K562 (cell line): ENCODE results near the gene RXRB. TPM values are rescaled to one million over a fixed set of nuclear protein-coding genes. Genes with fewer than 3 reads are reported as not detected.

ENCODE experiments used
- ATF1 ChIP-seq, 2 experiments: fragments of 450-650 bp in 1 of 2; IDR thresholded peaks; 2 replicates each; pipeline ENCODE4 v1.6.1; 2016; ENCODE audit warnings: missing compliant biosample characterization in 1 of 2, missing genetic modification characterization in 1 of 2
- BACH1 ChIP-seq: fragments of 200-800 bp; sonication (Bioruptor generic); IDR thresholded peaks from 2 replicates; pipeline ENCODE4 v1.6.1; 2016; ENCODE audit warnings: missing genetic modification characterization, missing compliant biosample characterization
- ETV1 ChIP-seq: fragments of 450-650 bp; conservative IDR thresholded peaks from 2 replicates; pipeline ENCODE4 v1.6.1; 2016; ENCODE audit warnings: missing genetic modification characterization, control low read depth, low read depth, missing compliant biosample characterization
- HMGN3 ChIP-seq: IDR thresholded peaks from 2 replicates; pipeline ENCODE4 v1.6.1; 2011; ENCODE audit warnings: borderline replicate concordance, low read depth, mild to moderate bottlenecking, mixed read lengths, low read length; ENCODE audit not compliant: insufficient read length; ENCODE audit errors: extremely low read depth
- KDM1A ChIP-seq, 2 experiments: fragments of 450-650 bp; IDR thresholded peaks; 2 replicates each; pipeline ENCODE4 v1.6.1; 2016; ENCODE audit warnings: mild to moderate bottlenecking in 2 of 2
- NONO ChIP-seq, 2 experiments: fragments of 200-400 bp in 1 of 2; fragments of 450-650 bp in 1 of 2; formaldehyde crosslinking in 1 of 2; IDR thresholded peaks; 2 replicates each; pipeline ENCODE4 v1.6.1; 2017; ENCODE audit warnings: low read depth in 2 of 2, mild to moderate bottlenecking in 2 of 2, moderate library complexity in 2 of 2, low read length in 1 of 2
- PRDM10 ChIP-seq: fragments of 450-650 bp; IDR thresholded peaks from 2 replicates; pipeline ENCODE4 v1.6.1; 2018; ENCODE audit not compliant: partially characterized antibody
- RBM17 ChIP-seq: fragments of 200-400 bp; formaldehyde crosslinking; IDR thresholded peaks from 2 replicates; pipeline ENCODE4 v1.6.1; 2017; ENCODE audit warnings: low read depth, mild to moderate bottlenecking, low read length, borderline replicate concordance
- RFX7 ChIP-seq: fragments of 250-450 bp; sonication (Bioruptor Pico); IDR thresholded peaks from 2 replicates; pipeline ENCODE4 v1.5.1; 2021; ENCODE audit warnings: mild to moderate bottlenecking
- SIN3A ChIP-seq, 2 experiments: fragments of 150-350 bp in 1 of 2; IDR thresholded peaks; 2 replicates each; pipeline ENCODE4 v1.6.1; 2011 to 2016; ENCODE audit warnings: borderline replicate concordance in 2 of 2, low read depth in 2 of 2, low read length in 2 of 2, mild to moderate bottlenecking in 2 of 2, moderate library complexity in 2 of 2; ENCODE audit not compliant: control insufficient read depth in 1 of 2
- SIRT6 ChIP-seq: IDR thresholded peaks from one replicate; pipeline ENCODE4 v1.6.1; 2012; ENCODE audit warnings: low read depth, mild to moderate bottlenecking, control low read depth, inconsistent platforms, low read length, moderate library complexity
- SRSF7 ChIP-seq: fragments of 200-400 bp; formaldehyde crosslinking; optimal IDR thresholded peaks from 2 replicates; pipeline ENCODE3; 2017; ENCODE audit warnings: mild to moderate bottlenecking, low read depth, low read length
- TBP ChIP-seq: optimal IDR thresholded peaks from 2 replicates; pipeline ENCODE3; 2011; ENCODE audit warnings: low read depth, low read length, improper control_type of control experiment
- U2AF2 ChIP-seq: fragments of 200-400 bp; formaldehyde crosslinking; optimal IDR thresholded peaks from 2 replicates; pipeline ENCODE3; 2017; ENCODE audit warnings: low read depth, mild to moderate bottlenecking, low read length
- ZKSCAN1 ChIP-seq: fragments of 150-350 bp; IDR thresholded peaks from 2 replicates; pipeline ENCODE4 v1.6.1; 2016; ENCODE audit warnings: low read depth, low read length
- ZNF551 ChIP-seq: fragments of 250-450 bp; sonication (Bioruptor Pico); IDR thresholded peaks from 2 replicates; pipeline ENCODE4 v1.5.0; 2021; ENCODE audit warnings: mild to moderate bottlenecking, moderate library complexity
- ZSCAN32 ChIP-seq: fragments of 450-650 bp; formaldehyde crosslinking; IDR thresholded peaks from 2 replicates; pipeline ENCODE4 v1.4.0; 2020; ENCODE audit warnings: mild to moderate bottlenecking, moderate library complexity
- polyA plus RNA-seq, 8 experiments: library from polyadenylated mRNA; depleted of rRNA in 4 of 8; stranded (reverse) in 5 of 8; unstranded in 3 of 8; fragments of >200 nt; fragmentation: Nextera tagmentation in 2 of 8; fragmentation: Illumina TruSeq in 1 of 8; extraction: Ambion mirVana in 2 of 8; extraction: Trizol in 1 of 8; gene quantifications; 2 replicates each; pipeline versions ENCODE4 v1.2.1 to v1.2.3, GENCODE V29; 2011 to 2014; ENCODE audit warnings: inconsistent platforms in 1 of 8, missing spikeins in 1 of 8
- total RNA-seq, 7 experiments: library from RNA; depleted of rRNA in 6 of 7; stranded (reverse); fragments of >200 nt in 6 of 7; fragmentation: Illumina TruSeq in 2 of 7; extraction: Trizol in 2 of 7; gene quantifications; 2 replicates each; pipeline versions ENCODE4 v1.2.1 to v1.2.3, GENCODE V29; 2011 to 2021; ENCODE audit warnings: low replicate concordance in 1 of 7
- TF ChIP-seq, protein P1 (sequence below), 2 experiments: fragments of 200-800 bp in 1 of 2; sonication (Bioruptor generic) in 1 of 2; sonication (generic) in 1 of 2; formaldehyde crosslinking in 1 of 2; IDR thresholded peaks in 1 of 2; conservative IDR thresholded peaks in 1 of 2; 2 replicates each; pipeline versions ENCODE4 v1.5.0 to v1.6.1; 2016 to 2020; ENCODE audit warnings: missing compliant biosample characterization in 1 of 2, missing genetic modification characterization in 1 of 2, missing genetic modification reagents in 1 of 2
- TF ChIP-seq, protein P2 (sequence below): fragments of 250-450 bp; sonication (Bioruptor Pico); IDR thresholded peaks from 2 replicates; pipeline ENCODE4 v1.5.0; 2022; ENCODE audit warnings: mild to moderate bottlenecking

Gene RXRB
- total and polyA plus RNA-seq, 9 of the 15 experiments (the other 6 are each of a cell fraction or from before 2014, with no cell fraction given), result 0.76 to 35.5 (median 18.4) TPM

GRCh38 chr6:33248932-33249731 is 48.7 kb upstream of the RXRB start (continued):
- TF ChIP-seq, protein P1, sequence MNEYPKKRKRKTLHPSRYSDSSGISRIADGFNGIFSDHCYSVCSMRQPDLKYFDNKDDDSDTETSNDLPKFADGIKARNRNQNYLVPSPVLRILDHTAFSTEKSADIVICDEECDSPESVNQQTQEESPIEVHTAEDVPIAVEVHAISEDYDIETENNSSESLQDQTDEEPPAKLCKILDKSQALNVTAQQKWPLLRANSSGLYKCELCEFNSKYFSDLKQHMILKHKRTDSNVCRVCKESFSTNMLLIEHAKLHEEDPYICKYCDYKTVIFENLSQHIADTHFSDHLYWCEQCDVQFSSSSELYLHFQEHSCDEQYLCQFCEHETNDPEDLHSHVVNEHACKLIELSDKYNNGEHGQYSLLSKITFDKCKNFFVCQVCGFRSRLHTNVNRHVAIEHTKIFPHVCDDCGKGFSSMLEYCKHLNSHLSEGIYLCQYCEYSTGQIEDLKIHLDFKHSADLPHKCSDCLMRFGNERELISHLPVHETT (CRISPR knock-in tag; conservative IDR thresholded peaks at IDR 0.05 in 1 of 2, IDR thresholded peaks at IDR 0.05 in 1 of 2), result 0 out of 4 replicates have a peak, but pooled peaks of 1 of the 2 experiments have one; percentile 36
- TF ChIP-seq ZSCAN32 (CRISPR knock-in tag) (0 out of 2 replicates have a peak, but pooled peaks have one; percentile 64), ZKSCAN1 (peak; percentile 40; the same call in 1 of the 2 replicates), NONO (IDR thresholded peaks at IDR 0.05; ENCODE audit: low read depth in 2 of 2, low read length in 1 of 2) (0 out of 4 replicates have a peak, but pooled peaks of 1 of the 2 experiments have one; percentile 31), RBM17 (no peak), SRSF7 (no peak), SIN3A (IDR thresholded peaks at IDR 0.05; ENCODE audit: borderline replicate concordance in 2 of 2, control insufficient read depth in 1 of 2, low read depth in 2 of 2, low read length in 2 of 2) (no peak; a peak in 1 of 4 replicates), PRDM10 (peak; percentile 65), ETV1 (peak; percentile 82), TBP (peak; percentile 80), RFX7 (CRISPR knock-in tag) (no peak), BACH1 (tag) (no peak; the same call in 1 of the 2 replicates), HMGN3 (peak; percentile 91), ATF1 (CRISPR knock-in tag; IDR thresholded peaks at IDR 0.05) (no peak; the same call in 1 of the 2 replicates), ATF1 (tag; IDR thresholded peaks at IDR 0.05) (peak; percentile 83), KDM1A (IDR thresholded peaks at IDR 0.05) (peak in 1 of 2 experiments; percentile 24; a peak in 1 of 4 replicates), SIRT6 (no peak), ZNF551 (CRISPR knock-in tag) (no peak), U2AF2 (no peak)
- TF ChIP-seq, protein P2, sequence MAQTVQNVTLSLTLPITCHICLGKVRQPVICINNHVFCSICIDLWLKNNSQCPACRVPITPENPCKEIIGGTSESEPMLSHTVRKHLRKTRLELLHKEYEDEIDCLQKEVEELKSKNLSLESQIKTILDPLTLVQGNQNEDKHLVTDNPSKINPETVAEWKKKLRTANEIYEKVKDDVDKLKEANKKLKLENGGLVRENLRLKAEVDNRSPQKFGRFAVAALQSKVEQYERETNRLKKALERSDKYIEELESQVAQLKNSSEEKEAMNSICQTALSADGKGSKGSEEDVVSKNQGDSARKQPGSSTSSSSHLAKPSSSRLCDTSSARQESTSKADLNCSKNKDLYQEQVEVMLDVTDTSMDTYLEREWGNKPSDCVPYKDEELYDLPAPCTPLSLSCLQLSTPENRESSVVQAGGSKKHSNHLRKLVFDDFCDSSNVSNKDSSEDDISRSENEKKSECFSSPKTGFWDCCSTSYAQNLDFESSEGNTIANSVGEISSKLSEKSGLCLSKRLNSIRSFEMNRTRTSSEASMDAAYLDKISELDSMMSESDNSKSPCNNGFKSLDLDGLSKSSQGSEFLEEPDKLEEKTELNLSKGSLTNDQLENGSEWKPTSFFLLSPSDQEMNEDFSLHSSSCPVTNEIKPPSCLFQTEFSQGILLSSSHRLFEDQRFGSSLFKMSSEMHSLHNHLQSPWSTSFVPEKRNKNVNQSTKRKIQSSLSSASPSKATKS (CRISPR knock-in tag), result no peak
